Hematopoietic multipotent progenitor cell treated with erythropoietin and hydrocortisone succinate and interleukin-3 and kit ligand, for 8 days (in vitro differentiated cells): ENCODE measurements around the gene FUT2.
A peak's percentile ranks its signal among the peaks of the same experiment; 100 is the strongest.

ENCODE experiments used
- DNase-seq: peaks from one replicate; pipeline ENCODE4 v3.0.0-alpha.2; 2015

The FUT2 gene

DNA sequence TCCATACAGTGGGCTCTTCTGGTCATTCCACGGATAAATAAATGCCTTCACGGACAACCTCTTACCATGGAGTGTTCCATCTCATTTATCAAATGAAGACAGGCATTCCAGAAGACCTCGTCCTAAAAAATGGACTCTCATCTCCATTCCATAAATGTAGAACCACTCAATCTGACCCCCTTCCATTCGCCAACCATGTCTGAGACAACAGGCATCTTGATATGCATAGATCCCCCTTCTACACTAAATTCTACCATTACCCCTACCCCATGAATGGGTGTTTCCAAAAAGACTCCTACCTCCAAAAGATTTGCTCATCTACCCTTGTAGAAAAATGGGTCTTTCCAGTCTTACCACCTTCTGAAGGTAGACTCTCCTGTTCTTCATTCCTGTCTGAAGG lies 35.7 kb downstream of the FUT2 start:
- no peak for DNase-seq

DNA sequence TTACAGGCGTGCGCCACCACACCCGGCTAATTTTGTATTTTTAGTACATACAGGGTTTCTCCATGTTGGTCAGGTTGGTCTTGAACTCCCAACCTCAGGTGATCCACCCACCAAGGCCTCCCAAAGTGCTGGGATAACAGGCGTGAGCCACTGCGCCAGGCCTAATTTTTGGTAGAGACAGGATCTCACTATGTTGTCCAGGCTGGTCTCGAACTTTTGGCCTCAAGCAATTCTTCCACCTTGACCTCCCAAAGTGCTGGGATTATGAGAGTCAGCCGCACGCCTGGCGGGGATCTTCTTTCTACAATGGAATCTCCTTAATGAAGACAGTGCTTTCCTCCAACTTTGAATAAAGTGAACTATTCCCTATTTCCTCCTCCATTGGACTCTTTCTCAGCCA lies 38.9 kb downstream of the FUT2 start:
- DNase-seq, result no peak

DNA sequence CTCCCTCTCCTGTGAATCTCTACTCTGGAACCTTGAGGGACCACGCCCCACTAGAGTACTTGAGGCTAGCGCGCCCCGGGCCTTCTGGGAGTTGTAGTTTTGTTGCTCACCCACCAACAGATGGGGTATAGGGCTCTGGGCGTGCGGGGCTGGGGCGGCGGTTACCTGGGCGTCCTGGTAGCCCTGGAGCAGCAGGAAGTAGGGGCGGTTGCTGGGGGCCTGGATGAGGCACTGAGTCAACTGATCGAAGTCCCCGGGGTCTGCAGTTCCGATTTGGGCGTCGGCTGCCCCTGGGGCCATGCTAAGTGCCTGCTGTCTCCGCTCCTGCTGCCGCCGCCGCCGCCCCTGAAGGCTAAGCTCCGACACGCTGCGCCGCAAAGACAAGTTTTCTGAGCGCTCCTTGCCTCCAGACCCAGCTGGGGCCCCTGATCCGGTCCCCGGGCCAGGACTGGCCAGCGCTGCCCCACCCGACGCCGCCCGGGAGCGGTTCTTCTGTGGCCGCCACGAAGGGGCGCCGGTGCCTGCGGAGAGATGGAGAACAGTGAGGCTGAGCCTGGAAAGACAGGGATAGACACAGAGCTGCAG lies 39.4 kb downstream of the FUT2 start:
- no peak for DNase-seq

DNA sequence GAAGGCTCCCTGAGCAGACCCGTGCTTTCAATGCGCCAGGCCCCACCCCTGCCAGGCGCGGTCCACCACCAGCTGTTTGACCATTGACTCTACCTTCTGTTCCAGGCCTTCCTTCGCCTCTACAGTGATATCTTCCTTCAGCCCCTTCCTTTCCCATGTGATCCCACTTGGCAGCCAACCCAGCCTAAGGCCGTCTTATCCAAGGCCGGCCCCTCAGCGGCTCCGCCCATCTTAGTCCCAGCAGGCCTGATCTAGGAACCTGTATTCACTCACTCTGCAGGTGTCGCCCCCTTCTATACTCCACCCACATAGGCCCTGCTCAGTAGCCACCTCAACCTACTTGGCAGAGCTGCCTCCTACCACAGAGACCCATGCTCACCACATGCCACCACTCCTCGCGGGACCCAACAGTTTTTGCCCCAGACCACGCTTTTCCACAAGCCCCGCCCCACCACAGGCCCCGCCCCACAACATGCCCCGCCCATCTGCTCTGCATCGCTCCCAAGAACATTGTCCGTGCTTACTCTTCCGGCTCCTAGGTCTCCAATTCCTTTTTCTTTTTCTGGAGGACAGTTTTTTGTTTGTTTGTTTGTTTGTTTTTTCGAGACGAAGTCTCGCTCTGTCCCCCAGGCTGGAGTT lies 41.7 kb downstream of the FUT2 start:
- DNase-seq, result peak; percentile 53

DNA sequence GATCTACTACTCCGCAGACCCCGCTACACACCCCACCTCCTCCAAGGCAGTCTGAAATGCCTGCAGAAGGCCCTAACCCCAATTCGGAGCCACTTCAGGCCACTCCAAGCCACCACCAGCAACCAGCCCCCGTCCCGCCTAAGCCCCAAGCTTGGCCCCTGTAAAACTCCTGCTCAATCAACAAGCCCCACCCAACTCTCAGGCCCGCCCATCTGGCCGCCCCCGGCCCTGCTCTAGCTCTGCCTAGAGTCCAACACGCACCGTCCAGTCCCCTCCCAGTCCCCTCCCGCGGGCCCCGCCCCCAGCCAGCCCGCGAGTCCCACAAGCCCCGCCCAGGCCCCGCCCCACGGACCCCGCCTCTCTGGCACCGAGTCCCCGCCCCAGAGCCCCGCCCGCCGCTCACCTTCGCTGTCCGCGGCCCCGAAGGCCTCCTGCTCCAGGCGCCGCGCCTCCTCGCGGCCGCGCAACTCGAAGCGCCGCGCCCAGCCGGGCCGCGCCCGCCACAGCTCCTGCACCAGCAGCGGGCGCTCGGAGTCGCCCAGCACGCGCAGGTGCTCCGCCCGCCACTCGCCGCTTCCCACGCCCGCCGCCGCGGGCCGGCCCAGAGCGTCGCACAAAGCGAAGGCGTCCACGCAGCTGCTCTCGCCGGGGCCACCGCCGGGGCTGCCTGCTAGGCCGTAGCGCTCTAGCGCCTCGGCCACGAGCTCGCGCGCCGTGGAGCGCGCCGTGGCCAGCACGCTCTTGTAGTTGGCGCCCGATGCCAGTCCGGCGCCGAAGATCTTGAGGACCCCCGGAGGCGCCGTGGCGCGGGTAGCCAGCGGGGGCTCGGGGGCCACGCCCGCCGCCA lies 43.0 kb downstream of the FUT2 start:
- DNase-seq, result peak; percentile 85

DNA sequence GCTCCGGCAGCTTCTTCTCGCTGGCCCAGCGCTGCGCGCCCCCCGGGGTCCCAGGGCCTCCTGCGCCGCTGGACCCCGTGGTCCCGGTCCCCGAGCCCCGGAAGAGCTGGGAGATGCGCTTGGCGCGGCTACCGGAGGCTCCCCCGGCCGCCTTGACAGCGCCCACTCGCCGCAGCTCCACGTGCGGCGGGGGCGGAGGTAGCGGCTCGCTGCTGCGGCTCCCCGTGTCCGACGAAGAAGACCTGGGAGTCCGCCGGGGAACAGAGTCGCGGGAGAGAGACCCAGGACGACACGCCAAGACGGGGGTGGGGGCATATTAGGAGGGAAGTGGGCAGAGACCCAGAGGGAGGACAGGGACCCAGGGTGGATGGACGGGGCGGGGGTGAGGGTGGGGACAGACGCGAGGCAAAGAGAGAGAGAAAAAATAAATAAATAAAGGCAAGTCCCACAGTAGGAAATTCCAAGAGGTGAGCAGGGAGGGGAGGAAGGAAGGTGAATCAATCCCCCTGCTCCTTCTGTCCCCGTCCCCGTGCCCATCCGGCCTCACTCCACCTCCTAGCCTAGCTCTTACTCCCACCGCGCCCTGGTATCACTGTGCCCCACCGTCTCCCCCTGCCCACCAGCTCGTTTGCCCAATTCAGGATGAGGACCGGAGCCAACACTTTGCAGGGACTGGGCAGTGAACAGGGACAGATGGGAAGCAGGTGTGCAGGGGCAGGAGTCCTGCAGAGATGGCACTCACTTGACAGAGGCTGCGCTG lies 43.8 kb downstream of the FUT2 start:
- DNase-seq, result no peak

DNA sequence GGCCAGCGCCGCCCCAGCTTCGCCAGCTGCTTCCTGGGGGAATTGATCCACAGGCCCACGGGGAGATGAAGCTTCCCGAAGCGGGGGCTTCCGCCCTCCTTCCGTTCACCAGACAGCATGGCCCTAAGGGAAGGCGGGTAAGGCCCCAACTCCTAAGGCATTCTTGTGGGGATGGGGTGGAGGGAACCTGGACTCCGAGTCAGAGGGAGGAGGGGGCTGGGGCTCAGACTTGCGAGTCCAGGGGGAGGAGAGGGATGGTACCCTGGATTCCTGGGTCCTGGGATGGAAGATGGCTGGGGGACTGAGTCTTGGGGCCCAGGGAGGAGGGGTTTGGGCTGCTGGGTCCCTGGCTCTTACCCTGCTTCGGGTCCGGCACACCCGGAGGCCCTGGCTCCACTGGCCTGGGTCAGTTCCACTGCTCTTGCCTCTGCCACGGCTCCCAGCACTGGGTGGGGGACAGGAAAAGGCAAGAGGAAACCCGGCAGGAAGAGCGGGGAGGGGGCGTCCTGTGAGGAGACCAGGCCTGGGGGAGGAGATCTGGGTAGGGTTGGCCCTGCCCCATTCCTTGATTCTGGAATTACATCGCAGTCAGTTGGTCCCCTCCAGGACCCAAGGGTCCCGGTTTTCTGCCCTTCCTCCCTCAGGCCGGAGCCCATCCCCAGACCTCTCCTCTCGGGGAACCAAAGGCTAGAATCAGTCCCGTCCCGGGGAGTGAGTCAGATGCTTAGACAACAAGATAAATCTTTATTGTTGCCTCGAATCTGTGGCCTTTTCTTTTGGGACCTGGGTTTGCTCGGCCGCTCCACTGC lies 44.6 kb downstream of the FUT2 start, which contains the start of gene RASIP1:
TSS of gene RASIP1 (minus strand) at position 447 of the 809 bp plus-strand sequence. CDS start at position 119, 328 bp downstream.
- DNase-seq, result no peak

DNA sequence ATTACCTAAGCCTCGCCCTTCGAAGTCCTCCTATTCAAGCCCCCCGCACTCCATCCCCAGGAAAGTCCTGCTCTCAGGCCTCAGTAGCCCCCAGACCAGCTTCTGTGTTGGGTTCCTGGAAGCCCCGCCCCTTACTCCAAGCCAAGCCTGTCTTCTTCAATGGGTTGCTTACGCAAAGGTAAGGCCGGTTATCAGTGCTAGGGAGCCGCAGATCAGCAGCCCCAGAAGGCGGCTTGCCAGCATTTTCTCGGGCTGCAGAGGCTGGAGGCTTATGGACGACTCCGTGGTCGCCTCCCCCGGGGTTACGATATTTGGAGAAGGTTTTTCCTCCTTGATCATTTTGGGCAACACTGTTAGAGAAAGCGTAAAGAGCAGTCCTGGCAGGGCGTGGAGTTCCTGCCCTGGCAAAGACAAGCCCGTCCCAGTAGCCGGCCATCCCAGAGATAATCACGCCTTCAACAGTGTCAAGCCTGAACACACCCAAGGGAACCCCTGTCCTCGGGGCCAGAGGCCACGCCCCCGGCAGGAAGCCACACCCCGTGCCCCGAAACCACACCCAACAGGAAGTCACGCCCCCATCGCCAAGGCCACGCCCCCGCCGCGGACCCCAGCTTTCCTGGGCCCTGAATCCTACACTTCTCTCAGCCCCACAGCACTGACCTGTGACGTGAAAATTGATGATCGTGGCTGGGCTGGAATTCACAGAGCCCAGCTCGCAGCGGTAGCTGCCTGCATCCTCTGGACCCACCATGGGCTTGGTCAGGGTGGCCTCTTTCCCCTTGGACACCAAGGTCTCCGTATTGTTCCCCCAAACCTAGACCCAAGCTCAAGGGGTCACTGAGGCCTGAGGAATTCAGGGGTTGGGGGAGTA lies 45.6 kb downstream of the FUT2 start:
- peak; percentile 90 for DNase-seq

DNA sequence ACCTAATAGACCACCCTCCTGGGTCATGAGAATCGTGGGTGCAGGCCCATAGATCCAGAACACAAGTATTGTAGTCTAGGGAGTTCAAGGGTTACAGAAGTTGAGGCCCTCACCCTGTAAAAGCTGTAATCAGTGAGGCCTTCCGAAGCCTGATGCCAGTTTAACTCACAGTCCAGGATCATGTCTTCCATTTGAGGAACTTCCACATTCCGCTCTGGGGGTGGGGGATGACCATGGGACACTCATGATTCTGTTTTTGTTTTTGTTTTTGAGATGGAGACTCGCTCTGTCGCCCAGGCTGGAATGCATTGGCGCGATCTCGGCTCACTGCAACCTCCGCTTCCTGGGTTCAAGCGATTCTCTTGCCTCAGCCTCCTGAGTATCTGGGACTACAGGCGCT lies 46.3 kb downstream of the FUT2 start:
- DNase-seq, result no peak

DNA sequence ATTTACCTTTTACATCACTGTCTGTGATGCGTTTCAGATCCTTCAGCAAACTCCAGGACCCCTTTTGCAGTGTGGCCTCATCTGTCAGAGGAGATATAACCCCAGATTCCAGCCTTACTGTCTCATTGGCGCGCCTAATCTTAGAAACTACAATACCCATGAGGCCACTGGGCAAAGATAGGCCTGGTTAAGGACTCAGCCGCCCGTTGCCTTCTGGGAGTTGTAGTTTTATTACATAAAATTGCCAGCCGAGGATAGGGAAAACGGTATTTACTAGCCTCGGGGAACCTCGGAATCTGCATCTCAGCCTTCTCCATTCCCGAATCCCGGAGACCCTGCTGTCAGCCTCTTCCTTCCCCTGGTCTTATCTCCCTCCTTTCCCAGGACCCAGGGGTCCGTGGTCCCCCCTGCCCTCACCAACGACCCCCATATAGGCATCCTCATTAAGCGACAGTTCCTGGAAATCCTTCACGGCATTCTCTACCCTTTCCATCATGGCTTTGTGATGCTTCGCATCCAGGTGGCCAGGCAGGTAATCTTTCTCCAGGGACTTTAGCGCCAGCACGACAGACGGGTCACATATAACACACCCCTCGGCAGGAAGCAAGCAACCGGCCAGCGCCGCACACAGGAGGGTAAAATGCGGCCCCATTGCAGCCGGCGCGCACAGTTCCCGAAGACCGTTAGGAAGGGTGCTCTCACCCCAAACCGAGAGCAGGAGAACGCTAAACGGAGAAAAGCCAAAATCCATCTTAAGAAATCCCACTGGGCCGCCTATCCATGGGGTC lies 49.6 kb downstream of the FUT2 start:
- DNase-seq, result peak; percentile 87

DNA sequence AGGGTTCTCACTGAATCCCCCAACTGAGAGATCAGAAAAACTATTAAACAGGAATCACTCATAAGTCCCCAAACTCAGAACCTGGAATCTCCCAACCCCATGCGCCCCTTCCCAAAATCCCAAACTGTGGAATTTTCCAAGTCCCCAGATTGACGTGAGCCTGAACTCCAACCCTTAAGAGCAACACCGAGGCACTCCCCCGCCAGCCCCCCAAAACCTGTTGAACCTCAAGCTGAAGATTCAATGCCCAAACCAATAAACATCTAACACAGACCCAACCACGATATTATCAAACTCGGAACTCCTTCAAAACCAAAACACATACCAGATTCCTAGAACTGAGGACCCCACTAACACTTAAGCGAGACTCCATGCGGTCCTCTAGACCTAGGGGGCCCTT lies 50.3 kb downstream of the FUT2 start:
- DNase-seq, result no peak

DNA sequence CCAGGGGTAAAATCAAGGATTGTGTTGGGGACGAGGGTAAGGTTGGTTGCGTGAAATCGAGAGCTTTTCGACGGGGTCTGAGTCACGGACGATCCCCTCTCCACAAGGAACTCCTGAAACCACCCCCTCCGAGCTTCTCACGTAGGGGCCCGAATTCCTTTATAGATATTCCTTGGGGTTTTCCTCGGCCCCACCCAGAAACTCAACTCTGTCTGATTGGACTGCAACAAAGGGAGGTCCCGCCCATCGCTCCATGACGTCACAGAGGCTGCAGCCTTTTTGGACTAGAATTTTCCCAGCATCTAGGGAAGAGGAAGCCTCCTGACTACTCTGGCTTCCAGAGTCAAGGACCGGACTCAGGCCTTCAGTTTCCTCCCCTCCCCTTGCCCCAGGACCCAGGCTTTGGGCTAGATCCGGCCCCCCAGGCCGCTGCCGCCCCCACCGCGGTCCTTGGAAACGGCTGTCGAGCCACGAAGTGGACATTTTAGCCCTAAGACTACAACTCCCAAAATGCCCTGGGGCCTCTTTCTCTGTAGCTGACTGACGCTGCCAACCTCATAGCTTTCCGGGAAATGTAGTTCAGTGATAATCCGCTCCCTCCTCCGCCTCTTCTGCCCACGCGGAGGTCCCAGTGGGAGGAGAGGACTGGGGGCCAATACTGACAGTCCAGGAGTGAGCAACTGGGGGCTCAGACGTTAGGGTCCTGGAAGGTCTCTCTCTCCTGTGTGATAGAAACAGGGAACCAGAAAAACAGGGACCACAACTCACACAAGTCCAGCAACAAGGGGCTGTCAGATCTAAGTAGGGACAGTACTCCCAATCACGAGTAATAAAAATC lies 51.2 kb downstream of the FUT2 start, which contains the start of gene IZUMO1:
TSS of gene IZUMO1 (minus strand) at position 172 of the 838 bp plus-strand sequence. CDS start 1,050 bp downstream, outside the sequence.
- DNase-seq, result peak; percentile 93

DNA sequence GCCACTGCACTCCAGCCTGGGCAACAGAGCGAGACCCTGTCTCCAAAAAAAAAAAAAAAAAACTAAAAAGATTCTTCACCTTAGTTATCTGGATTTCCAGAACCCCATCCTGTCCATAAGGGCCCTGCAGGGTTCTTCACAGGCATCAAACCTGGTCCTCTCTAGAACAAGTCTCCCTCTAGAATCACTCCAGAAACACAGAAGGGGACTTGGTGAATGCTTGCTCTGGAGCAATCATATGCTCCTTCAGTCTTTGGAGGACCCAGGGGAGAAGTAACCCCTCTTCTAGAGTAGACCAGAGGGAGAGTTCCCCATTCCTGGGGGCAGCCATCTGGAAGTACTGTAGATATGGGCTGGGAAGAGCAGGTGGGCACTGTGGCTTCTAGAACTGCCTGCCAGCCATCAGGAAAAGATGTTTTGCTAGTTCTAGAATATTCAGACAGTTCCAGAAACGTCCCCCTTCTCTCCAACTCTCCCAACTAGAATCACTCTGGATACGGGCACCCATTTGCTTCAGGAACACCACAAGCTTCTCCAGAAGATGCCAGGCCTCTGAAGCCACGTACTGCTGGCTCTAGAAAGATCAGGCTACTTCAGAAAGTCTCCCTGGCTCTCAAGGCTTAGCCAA lies 53.9 kb downstream of the FUT2 start:
- no peak for DNase-seq

DNA sequence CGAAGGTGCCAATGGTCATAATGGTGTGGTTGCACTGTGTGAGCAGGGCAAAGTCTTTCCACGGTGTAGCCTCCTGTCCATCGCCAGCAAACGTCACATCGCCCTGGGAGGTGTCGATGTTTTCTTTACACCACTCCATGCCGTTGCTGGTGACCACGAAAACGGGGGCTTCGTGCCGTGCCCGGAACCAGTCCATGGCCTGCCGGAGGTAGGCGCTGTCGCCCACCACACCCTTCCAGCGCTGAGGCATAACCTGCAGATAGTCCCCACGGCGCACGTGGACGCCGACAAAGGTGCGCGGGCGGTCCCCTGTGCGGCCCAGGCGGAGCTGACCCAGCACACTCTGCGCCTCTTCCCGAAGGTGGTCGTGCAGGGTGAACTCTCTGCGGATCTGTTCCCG lies 54.6 kb downstream of the FUT2 start:
- DNase-seq, result no peak

DNA sequence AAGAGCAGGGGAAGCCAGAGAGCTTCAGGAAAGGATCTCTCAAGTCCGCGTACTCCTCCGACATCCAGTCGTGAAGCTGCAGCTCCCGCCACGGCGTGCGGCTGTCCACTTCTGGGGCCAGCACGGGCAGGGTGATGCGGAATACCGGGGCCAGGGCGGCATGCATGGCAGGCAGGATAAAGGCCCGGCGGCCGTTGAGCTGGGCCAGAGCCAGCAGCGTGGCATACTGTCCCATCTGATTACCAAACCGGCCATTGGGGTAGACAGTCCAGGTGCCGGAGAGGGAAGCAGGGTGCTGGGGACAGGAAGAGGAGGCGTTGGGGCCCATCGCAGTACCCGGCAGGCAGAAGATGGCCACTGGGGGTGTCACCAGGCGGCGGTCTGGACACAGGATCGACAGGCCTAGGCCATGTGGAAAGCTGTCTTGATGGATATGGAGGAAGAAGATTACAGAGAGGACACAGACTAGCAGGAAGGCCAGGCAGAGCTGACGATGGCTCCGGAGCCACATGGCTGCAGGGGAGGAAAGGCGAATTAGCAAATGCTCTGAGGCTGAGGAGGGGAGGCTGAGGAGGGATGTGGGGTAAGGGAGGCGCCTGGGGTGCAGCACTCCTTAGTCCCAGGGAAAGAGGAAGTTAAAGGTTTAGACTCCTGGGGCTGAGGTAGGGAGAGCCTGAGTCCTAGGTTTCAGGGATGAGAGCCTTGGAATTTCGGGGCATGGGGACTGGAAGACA lies 55.2 kb downstream of the FUT2 start:
- DNase-seq, result peak; percentile 57

DNA sequence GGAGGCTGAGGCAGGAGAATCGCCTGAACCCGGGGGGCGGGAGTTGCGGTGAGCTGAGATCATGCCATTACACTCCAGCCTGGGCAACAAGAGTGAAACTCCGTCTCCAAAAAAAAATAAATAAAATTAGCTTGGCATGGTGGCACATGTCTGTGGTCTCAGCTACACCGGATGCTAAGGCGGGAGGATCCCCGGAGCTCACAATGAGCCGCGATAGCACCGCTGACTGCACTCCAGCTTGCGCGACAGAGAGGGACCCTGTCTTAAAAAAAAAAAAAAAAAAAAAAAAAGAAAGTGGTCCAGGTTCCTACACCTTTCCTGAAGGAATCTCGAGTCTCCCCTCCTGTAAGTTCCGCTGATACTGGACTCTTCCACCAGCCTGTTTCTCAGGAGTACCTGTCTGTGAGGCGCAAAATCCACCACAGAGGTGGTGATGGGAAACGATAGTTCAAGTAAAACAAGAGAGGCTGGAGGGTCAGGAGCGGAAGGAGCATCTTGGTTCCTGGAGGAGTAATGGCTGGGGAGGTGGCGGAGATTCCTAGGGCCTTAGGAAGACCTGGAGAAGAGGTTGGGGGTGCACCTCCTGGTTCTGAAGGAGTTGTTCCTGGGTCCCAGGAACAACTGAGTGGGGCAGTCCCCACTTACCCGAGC lies 56.2 kb downstream of the FUT2 start:
- peak; percentile 57 for DNase-seq
